ENCODE measurements around the gene RNF186. TPM values are rescaled to one million over a fixed set of nuclear protein-coding genes. Genes with fewer than 3 reads are reported as not detected.

Gene RNF186
- total and polyA plus RNA-seq, 4 donors, result 0.17 to 0.38 (median 0.28) TPM

- no peak overlapping the region for H3K4me3 ChIP-seq (ENCODE audit: low read depth in 1 of 3, low read length in 3 of 3)
- no peak overlapping the region for H3K9ac ChIP-seq (ENCODE audit: low read depth in 1 of 2, low read length in 2 of 2)
- DNase-seq (ENCODE audit: low spot score), result no peak
- 67% methylated on average over 4 of the region's 4 CpGs for WGBS
- H3K36me3 ChIP-seq (ENCODE audit: control insufficient read depth in 4 of 4, insufficient read depth in 3 of 4, low read depth in 1 of 4, low read length in 3 of 4), result no peaks in the 10 kb centered on the region
- no peaks in the 10 kb centered on the region for H3K27me3 ChIP-seq (ENCODE audit: control insufficient read depth in 4 of 4, insufficient read depth in 4 of 4, low read length in 3 of 4)
- peaks cover 3 to 13% (median 10%) of the 10 kb centered on the region in 4 donors for H3K4me1 ChIP-seq (ENCODE audit: control insufficient read depth in 4 of 4, insufficient read depth in 4 of 4, low read length in 3 of 4)
- no peak overlapping the region for H3K27ac ChIP-seq (ENCODE audit: low read depth in 1 of 2, low read length in 2 of 2)
- TF ChIP-seq NR2F2 (IDR thresholded peaks at IDR 0.05) (no peak), MAX (IDR thresholded peaks at IDR 0.05) (no peak), JUND (IDR thresholded peaks at IDR 0.05) (no peak), RAD21 (IDR thresholded peaks at IDR 0.05) (no peak), ZBTB33 (IDR thresholded peaks at IDR 0.05) (no peak), TAF1 (conservative IDR thresholded peaks at IDR 0.05) (no peak), FOXA1 (IDR thresholded peaks at IDR 0.05) (no peak), HNF4G (IDR thresholded peaks at IDR 0.05) (no peak), RXRA (IDR thresholded peaks at IDR 0.05) (no peak)
- no peaks in the 10 kb centered on the region for H3K9me3 ChIP-seq (ENCODE audit: control insufficient read depth in 4 of 4, low read length in 3 of 4)
These were observed 9.5 kb upstream of the RNF186 start for GRCh38 chr1:19824541-19824940.

- WGBS, result 96% methylated on average over 5 of the region's 5 CpGs
These were observed 9.0 kb upstream of the RNF186 start for GRCh38 chr1:19824036-19824435.

More at GRCh38 chr1:19824036-19824435, 9.0 kb upstream of the RNF186 start:
- Histone ChIP-seq H3K9me3 (ENCODE audit: control insufficient read depth in 4 of 4, low read length in 3 of 4) (no peaks in the 10 kb centered on the region), H3K36me3 (ENCODE audit: control insufficient read depth in 4 of 4, insufficient read depth in 3 of 4, low read depth in 1 of 4, low read length in 3 of 4) (no peaks in the 10 kb centered on the region), H3K4me3 (ENCODE audit: low read depth in 1 of 3, low read length in 3 of 3) (no peak overlapping the region), H3K27ac (ENCODE audit: low read depth in 1 of 2, low read length in 2 of 2) (no peak overlapping the region), H3K4me1 (ENCODE audit: control insufficient read depth in 4 of 4, insufficient read depth in 4 of 4, low read length in 3 of 4) (peaks cover 3 to 18% (median 15%) of the 10 kb centered on the region in 4 donors), H3K27me3 (ENCODE audit: control insufficient read depth in 4 of 4, insufficient read depth in 4 of 4, low read length in 3 of 4) (no peaks in the 10 kb centered on the region), H3K9ac (ENCODE audit: low read depth in 1 of 2, low read length in 2 of 2) (no peak overlapping the region)
- no peak for DNase-seq (ENCODE audit: low spot score)
- no peak for TF ChIP-seq HNF4G (IDR thresholded peaks at IDR 0.05)
- no peak for TF ChIP-seq RAD21 (IDR thresholded peaks at IDR 0.05)
- no peak for TF ChIP-seq GABPA (IDR thresholded peaks at IDR 0.05 in 1 of 2, conservative IDR thresholded peaks at IDR 0.05 in 1 of 2)
- TF ChIP-seq YY1 (IDR thresholded peaks at IDR 0.05), result no peak
- TF ChIP-seq REST (IDR thresholded peaks at IDR 0.05), result no peak
- no peak for TF ChIP-seq TAF1 (conservative IDR thresholded peaks at IDR 0.05)
- TF ChIP-seq EGR1 (IDR thresholded peaks at IDR 0.05; ENCODE audit: low read depth in 2 of 2), result no peak
- no peak for TF ChIP-seq HNF4A (conservative IDR thresholded peaks at IDR 0.05)
